SK-N-MC (cell line): ENCODE data around the gene ABCG1.

ENCODE experiments used
- EZH2 ChIP-seq: fragments of 200-600 bp; sonication (generic); IDR thresholded peaks from one replicate; pipeline ENCODE4 v1.6.1; 2017; ENCODE audit warnings: antibody characterized with exemption
- FOXP2 ChIP-seq: optimal IDR thresholded peaks from 2 replicates; pipeline ENCODE3; 2011; ENCODE audit warnings: mild to moderate bottlenecking, moderate library complexity; ENCODE audit not compliant: insufficient read depth; ENCODE audit errors: extremely low read length, control extremely low read depth
- POLR2AphosphoS5 ChIP-seq: IDR thresholded peaks from 2 replicates; pipeline ENCODE4 v1.6.1; 2012; ENCODE audit warnings: mild to moderate bottlenecking, low read depth, low read length, borderline replicate concordance

- no peak for TF ChIP-seq EZH2
- no peak for TF ChIP-seq POLR2AphosphoS5
- no peak for TF ChIP-seq FOXP2
Observed at GRCh38 chr21:42258885-42259407, 40.0 kb downstream of the ABCG1 start.
